HepG2 (cell line): ENCODE measurements around the gene PANK1. TPM values are rescaled to one million over a fixed set of nuclear protein-coding genes. Genes with fewer than 3 reads are reported as not detected.

Experiments used
- BRCA1 ChIP-seq: sonication (generic); formaldehyde crosslinking; IDR thresholded peaks from 2 replicates; pipeline ENCODE4 v1.4.0; 2020; ENCODE audit warnings: missing genetic modification reagents
- IKZF5 ChIP-seq: IDR thresholded peaks from 2 replicates; pipeline ENCODE4 v1.6.1; 2018; ENCODE audit warnings: missing genetic modification reagents, mild to moderate bottlenecking, missing compliant biosample characterization
- MIER3 ChIP-seq: IDR thresholded peaks from 2 replicates; pipeline ENCODE4 v1.6.1; 2016; ENCODE audit warnings: missing compliant biosample characterization, borderline replicate concordance
- SNAPC2 ChIP-seq: sonication (generic); formaldehyde crosslinking; IDR thresholded peaks from 2 replicates; pipeline ENCODE4 v1.8.1; 2022; ENCODE audit warnings: mild to moderate bottlenecking, missing genetic modification reagents
- TBL1XR1 ChIP-seq: fragments of 150-350 bp; IDR thresholded peaks from 2 replicates; pipeline ENCODE4 v1.6.1; 2014; ENCODE audit warnings: borderline replicate concordance, low read length; ENCODE audit not compliant: partially characterized antibody
- YEATS2 ChIP-seq: sonication (generic); formaldehyde crosslinking; IDR thresholded peaks from 2 replicates; pipeline ENCODE4 v1.4.0; 2020; ENCODE audit warnings: missing genetic modification reagents, borderline replicate concordance
- ZNF407 ChIP-seq: sonication (generic); formaldehyde crosslinking; IDR thresholded peaks from one replicate; pipeline ENCODE4 v1.5.1; 2020; ENCODE audit warnings: mild to moderate bottlenecking, missing genetic modification reagents; ENCODE audit errors: not compliant biosample characterization
- polyA plus RNA-seq, 8 experiments: library from polyadenylated mRNA; depleted of rRNA in 3 of 8; stranded (reverse) in 7 of 8; unstranded in 1 of 8; fragments of >200 nt; fragmentation: Illumina TruSeq in 4 of 8; extraction: Trizol in 4 of 8; gene quantifications; 2 replicates each; pipeline versions ENCODE4 v1.2.1 to v1.2.3, GENCODE V29; 2011 to 2016; ENCODE audit warnings: low read depth in 4 of 8, missing spikeins in 1 of 8, mixed read lengths in 1 of 8; ENCODE audit not compliant: insufficient read depth in 1 of 8
- total RNA-seq, 5 experiments: library from RNA; depleted of rRNA; stranded (reverse); fragments of >200 nt; fragmentation: Illumina TruSeq; extraction: Trizol; gene quantifications; 2 replicates each; pipeline ENCODE4 v1.2.3, GENCODE V29; 2016; ENCODE audit warnings: low read depth in 1 of 5

PANK1 gene
- total and polyA plus RNA-seq, 2 of the 13 experiments (the other 11 are each of a cell fraction or from before 2014, with no cell fraction given) = 18.2 to 33.3 TPM

GRCh38 chr10:89588671-89589070, 56.4 kb downstream of the PANK1 start (continued):
- no peak for TF ChIP-seq ZNF407
- TF ChIP-seq MIER3 = no peak
- TF ChIP-seq IKZF5 (CRISPR knock-in tag) = no peak
- TF ChIP-seq YEATS2 (CRISPR knock-in tag) = no peak
- no peak for TF ChIP-seq BRCA1 (CRISPR knock-in tag)
- no peak for TF ChIP-seq SNAPC2 (CRISPR knock-in tag)
- no peak for TF ChIP-seq TBL1XR1
